Epithelial cell of proximal tubule (primary cell): Measurements from ENCODE around the gene SLAIN1. TPM values are rescaled to one million over a fixed set of nuclear protein-coding genes. Genes with fewer than 3 reads are reported as not detected.
"Not testable (repeated sequence)": the region's sequence is repeated elsewhere in the genome, so short reads cannot be mapped to it uniquely, and the experiment has no call there.

Experiments
- DNase-seq: peaks from one replicate; pipeline ENCODE4 v3.0.0-alpha.2; 2011; ENCODE audit warnings: low read depth
- H3K4me3 ChIP-seq: 2 replicates; pipeline ENCODE4 v1.5.1; 2011; ENCODE audit warnings: low read depth, mild to moderate bottlenecking, low read length
- total RNA-seq: library from RNA; depleted of rRNA; stranded (reverse); fragments of >200 nt; gene quantifications from 2 replicates; pipeline ENCODE4 v1.2.3, GENCODE V29; 2015
- TF ChIP-seq, protein P1 (sequence below): conservative IDR thresholded peaks from 2 replicates; pipeline ENCODE4 v1.5.1; 2012; ENCODE audit warnings: low read depth, mild to moderate bottlenecking, low read length

SLAIN1 gene
- total RNA-seq, result 16.8 and 18.1 TPM in 2 replicates

DNA sequence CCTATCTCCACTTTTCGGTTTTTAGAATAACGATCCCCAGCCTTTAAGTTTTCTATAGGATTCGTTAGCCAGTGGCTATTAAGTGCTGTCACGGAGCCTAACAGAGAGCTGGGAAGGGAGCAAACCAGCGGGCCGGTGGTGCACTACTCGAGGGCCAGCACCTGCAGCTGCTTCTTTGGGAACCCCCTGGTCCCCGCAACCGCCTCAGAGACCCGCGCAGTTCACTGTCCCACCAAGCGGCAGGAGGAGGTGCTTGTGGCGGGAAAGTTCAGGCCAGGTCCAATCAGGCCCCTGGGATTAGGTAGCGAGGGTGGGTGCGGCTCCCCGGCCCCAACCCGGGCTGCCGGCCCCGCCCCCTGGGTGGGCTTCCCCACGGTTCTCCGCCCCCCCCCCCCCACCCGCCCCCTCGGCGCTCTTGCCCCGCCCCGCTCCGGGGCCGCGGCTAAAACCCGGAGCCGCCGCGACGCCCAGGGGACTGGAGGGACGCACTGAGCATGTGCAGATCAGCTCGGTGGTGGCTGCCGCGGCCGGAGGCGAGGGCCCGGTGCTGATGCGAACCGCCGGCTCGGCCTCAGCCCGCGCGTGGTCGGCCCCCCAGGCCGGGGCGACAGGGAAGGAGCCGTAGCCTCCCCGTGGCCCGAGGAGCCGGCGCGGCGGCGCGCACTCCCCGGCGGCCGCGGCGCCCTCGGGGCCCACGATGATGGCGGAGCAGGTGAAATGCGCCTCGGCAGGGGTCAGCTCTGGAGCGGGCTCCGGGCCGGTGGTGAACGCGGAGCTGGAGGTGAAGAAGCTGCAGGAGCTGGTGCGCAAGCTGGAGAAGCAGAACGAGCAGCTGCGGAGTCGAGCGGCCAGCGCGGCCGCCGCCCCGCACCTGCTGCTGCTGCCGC lies at the start of gene SLAIN1:
Gene SLAIN1, plus strand, starts transcription at position 471 of the 887 bp plus-strand sequence. Its CDS starts 227 bp downstream, at position 698.
- TF ChIP-seq, protein P1, sequence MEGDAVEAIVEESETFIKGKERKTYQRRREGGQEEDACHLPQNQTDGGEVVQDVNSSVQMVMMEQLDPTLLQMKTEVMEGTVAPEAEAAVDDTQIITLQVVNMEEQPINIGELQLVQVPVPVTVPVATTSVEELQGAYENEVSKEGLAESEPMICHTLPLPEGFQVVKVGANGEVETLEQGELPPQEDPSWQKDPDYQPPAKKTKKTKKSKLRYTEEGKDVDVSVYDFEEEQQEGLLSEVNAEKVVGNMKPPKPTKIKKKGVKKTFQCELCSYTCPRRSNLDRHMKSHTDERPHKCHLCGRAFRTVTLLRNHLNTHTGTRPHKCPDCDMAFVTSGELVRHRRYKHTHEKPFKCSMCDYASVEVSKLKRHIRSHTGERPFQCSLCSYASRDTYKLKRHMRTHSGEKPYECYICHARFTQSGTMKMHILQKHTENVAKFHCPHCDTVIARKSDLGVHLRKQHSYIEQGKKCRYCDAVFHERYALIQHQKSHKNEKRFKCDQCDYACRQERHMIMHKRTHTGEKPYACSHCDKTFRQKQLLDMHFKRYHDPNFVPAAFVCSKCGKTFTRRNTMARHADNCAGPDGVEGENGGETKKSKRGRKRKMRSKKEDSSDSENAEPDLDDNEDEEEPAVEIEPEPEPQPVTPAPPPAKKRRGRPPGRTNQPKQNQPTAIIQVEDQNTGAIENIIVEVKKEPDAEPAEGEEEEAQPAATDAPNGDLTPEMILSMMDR, result no peak
- DNase-seq, result no peak
- peak within 1 kb of the TSS; percentile 80 for H3K4me3 ChIP-seq

DNA sequence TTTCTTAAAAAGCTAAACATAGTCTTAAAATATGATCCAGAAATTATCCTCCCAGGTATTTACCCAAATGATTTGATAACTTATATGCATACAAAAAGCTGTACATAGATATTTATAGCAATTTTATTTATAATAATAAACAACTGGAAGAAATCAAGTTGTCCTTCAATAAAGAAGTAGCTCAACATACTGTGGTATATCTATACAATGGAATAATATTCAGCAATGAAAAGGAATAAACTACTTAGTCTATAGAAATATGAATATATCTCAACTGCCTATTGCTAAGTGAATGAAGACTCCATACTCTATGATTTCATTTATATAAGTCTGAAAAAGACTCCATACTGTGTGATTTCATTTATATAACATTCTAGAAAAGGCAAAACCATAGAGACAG lies 47.1 kb upstream of the SLAIN1 start:
- TF ChIP-seq, protein P1, result no peak
- no peak overlapping the region for H3K4me3 ChIP-seq
- no peak for DNase-seq

DNA sequence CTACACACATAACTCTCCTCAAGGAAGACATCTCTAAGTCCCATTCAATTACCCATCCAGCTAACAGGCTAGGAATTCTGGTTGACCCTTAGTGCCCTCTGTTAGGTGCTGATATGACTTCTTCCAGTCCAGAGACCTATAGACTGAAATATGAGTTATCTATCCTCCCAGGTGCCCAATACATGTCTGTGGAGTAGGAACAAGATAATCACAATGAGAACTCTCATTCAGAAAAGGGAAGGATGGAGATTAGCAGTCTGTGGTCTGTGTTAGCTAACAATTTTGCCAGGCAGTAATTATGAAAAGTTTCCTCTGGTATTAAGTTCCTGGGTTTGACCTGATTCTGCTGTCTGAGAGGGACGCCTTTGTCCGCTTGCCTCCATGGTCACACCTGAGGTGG lies 44.2 kb upstream of the SLAIN1 start:
- TF ChIP-seq, protein P1, result no peak
- no peak overlapping the region for H3K4me3 ChIP-seq
- DNase-seq, result no peak

DNA sequence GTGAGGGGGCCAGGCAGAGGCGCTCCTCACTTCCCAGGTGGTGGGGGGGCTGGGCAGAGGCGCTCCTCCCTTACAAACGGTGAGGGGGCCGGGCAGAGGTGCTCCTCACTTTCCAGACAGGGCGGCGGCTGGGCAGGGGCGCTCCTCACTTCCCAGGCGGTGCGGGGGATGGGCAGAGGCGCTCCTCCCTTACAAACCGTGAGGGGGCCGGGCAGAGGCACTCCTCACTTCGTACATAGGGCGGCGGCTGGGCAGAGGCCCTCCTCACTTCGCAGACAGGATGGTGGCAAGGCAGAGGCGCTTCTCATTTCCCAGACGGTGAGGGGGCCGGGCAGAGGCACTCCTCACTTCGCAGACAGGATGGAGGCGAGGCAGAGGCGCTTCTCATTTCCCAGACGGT lies 37.5 kb upstream of the SLAIN1 start:
- not testable (repeated sequence) for DNase-seq, H3K4me3 ChIP-seq

DNA sequence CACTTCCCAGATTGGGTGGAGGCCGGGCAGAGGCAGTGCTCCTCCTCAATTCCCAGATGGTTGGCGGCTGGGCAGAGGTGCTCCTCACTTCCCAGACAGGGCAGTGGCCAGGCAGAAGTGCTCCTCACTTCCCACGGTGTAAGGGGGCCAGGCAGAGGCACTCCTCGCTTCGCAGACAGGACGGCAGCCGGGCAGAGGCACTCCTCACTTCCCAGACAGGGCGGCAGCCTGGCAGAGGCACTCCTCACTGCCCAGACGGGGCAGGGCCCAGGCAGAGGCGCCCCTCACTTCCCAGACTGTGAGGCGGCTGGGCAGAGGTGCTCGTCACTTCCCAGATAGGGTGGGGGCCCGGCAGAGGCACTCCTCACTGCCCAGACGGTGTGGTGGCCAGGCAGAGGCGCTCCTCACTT lies 36.6 kb upstream of the SLAIN1 start:
- DNase-seq, result no peak
- TF ChIP-seq, protein P1, result no peak
- no peak overlapping the region for H3K4me3 ChIP-seq

DNA sequence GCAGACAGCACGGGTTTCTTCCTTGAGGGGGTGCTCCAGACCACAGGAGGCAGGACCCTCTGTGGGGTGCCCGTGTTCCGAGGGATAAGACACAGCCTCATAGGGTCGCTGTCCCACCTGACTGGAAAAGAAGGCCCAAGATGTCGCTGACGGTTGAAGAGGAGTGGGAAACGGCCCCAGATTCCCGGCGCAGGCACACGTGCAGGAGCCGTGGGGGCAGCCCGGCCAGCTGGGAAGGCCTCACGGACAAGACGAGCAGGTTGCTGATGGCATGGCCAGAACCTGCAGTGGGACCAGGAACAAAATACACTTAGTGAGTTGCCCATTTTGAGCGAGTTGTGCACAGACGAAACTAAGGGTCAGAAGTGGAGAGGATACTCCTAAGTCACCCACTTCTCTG lies 35.2 kb upstream of the SLAIN1 start:
- H3K4me3 ChIP-seq, DNase-seq: not testable (repeated sequence)

DNA sequence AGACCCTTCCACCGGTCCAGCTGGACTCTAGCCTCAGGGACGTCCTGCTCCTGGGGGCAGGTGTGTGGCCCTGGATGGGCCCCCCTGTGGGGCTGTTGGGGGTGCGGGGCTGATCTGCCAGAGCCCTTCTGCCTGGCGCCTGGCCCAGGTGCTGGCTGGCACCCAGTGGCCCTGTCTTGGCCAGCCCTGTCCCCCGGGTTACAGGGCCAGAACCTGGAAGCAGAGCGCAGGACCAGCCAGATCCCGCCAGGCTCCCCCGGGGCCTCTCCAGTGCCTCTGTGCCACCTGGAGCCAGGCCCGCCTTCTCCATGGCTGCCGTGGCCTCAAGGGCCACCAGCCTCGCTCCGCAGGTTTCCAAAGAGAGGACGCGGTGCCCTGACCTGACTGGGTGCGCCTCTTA lies 34.7 kb upstream of the SLAIN1 start:
- not testable (repeated sequence) for DNase-seq, H3K4me3 ChIP-seq

DNA sequence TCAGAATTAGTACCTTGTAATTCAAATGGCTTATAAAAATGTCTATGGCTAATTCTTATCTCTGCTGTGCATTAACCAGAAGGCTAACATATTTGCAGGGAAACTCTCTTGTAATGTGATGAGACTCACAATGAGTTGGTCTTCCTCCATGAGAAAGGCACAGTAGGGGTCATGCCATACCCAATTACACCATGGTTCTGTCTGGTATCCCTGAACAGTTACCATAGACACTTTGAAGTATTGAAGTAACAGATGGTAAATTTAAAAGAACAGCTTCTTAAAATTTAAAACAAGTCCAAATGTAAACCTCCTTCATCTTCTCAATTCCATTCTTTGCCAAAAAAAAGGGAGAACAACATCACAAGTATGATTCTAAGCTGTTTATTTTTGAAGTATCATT lies 22.6 kb upstream of the SLAIN1 start:
- TF ChIP-seq, protein P1, result no peak
- no peak for DNase-seq
- H3K4me3 ChIP-seq, result no peak overlapping the region
